IPS DF 4.7 (cell line): ENCODE results near the gene IFNLR1.

Experiments used
- DNase-seq: peaks from one replicate; pipeline ENCODE4 v3.0.0-alpha.2; 2013; ENCODE audit warnings: low spot score; ENCODE audit errors: extremely low read depth

IFNLR1 gene

DNA sequence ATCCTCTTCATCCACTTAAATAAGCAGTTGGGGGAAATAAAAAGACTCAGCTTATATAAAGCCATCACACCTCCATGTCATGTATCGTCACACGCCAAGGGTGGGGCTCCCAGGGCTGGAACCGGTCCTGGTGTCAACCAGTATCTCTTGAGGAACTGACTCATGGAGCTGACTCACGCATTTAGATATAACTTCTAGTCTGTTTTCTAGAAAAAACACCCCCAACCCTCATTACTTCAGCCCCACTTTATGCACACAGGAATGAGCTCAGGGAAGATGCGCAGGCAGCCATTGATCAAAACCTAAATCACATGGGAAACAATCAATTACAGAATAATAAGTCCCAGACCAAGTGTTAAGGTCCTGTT lies 37.2 kb downstream of the IFNLR1 start:
- DNase-seq: no peak

DNA sequence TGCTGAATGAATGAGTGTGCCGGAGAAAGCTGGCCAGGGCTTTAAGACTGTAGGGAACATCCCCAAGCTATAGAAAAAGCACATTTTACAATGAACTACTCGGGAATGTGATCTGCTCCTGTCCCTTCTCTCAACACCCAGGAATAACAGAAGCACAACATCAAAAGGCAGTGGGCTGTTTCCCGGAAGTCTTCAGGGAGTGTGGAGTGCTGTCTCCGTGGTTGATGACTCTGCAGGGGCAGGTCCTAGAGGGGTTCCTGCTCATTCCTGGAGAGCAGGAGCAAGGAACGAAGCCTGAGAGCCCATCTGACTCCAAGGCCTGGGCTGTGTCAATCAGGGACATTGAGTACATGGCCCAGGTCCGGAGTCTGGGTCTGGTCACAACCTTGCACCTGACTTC lies 39.3 kb downstream of the IFNLR1 start:
- DNase-seq: no peak

DNA sequence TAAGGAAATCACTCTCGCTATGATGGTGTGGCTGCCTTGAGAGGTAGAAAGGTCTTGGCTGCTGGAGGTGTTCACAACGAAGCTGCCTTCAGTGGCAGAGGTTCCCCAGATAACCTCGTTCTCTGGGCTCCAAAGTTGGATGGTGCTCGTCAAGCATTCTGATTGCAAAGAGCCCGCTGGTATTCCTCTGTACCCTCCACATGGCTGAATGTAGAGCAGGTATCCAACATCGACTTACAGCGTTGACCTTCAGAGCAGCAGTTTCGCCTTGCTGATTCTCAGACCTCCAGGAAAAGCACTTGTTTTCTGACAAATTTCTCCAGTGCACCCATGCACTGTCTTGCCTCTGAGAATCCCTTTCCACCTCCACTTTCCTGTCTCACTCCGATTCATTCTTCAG lies 39.9 kb downstream of the IFNLR1 start:
- no peak for DNase-seq

- no peak for DNase-seq
Observed at GRCh38 chr1:24142546-24143534, 44.2 kb downstream of the IFNLR1 start, which contains the start of gene IL22RA1. IL22RA1 (minus strand) TSS chr1:24143140; CDS start chr1:24143082, 58 bp downstream.

DNA sequence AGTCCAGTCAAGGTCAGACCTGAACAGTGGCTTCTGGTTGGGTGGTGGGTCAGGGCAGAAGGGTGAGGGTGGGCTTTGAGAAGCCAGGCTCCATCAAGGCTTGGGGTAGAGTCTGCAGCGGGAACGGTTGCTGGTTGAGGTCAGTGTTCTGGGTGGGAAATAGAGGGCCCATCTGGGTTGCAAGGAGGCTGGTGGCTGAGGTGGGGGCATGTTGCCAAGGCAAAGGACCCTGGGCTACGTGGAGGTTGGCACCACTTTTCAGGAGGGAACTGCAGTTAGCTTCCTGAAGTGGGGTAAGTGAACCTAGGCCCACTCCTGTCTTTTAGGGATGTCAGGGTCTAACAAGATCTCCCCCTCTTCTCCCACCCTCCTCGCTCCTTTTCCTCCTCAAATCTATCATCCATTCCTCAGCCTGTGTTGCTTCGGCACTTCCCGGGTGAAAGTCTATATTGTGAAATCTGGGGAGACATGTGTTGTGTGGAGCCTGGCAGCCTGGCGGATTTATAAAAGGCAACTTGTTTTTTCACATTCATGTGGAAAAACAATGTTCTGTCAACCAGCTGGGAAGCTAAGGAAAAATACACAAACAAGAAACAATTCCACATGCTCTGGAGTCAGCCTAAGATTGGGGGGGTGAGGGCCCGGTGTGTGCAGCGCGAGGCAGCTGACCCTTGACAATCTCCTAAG lies 45.6 kb downstream of the IFNLR1 start:
- DNase-seq: no peak

GRCh38 chr1:24140741-24141181 lies 46.3 kb downstream of the IFNLR1 start:
- no peak for DNase-seq

DNA sequence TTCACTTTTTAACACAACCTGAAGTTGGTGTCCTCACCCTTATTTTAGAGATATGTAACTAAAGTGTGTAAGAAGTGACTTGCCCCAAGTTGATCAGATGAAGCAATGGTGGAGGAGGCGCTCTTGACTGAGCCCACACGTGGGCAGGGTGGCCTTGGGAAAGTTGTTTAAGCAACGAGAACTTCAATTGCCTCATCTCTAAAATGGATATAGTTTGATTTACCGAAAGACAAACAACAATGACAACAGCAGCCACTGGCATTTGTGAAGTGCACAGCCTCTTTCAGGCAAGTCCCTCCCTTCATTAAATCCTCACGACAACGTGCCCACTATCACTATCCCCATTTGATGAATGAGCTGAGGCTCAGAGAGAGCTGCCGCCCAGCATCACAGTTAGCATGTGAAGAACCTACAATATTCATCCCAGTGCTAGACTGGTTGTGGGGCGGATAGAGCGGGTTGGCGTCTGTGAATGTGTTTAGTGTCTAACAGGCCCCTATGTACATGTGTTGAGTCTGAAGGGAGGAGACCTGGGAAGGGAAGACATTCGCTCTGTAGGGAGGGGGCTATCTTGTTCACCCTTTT lies 47.2 kb downstream of the IFNLR1 start:
- no peak for DNase-seq

- DNase-seq: no peak
Observed at GRCh38 chr1:24139222-24139489, 47.9 kb downstream of the IFNLR1 start.

- DNase-seq: no peak
Observed at GRCh38 chr1:24138476-24139221, 48.4 kb downstream of the IFNLR1 start.

GRCh38 chr1:24136956-24137539 lies 50.0 kb downstream of the IFNLR1 start:
- no peak for DNase-seq

DNA sequence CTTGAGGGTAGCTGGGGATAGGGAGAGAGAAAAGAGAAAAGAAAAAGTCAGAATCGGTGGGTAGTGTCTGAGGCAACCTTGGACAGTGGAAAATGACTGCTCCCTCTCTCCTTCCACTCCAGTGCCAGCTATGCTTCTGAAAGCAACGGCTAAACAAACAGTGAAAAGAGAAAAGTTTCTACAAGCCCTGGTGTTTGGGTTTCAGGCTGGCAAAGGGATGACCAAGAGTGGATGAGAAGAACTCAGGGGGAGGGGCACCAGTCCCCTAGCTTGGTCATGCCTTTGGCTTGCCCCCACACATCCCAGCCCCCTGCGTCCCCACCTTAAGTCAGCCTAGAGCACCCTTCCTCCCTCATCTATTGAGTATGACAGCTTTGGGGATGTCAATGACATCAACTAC lies 52.7 kb downstream of the IFNLR1 start:
- no peak for DNase-seq

- no peak for DNase-seq
Observed at GRCh38 chr1:24133819-24134218, 53.3 kb downstream of the IFNLR1 start.

- DNase-seq: no peak
Observed at GRCh38 chr1:24130385-24130784, 56.7 kb downstream of the IFNLR1 start.

DNA sequence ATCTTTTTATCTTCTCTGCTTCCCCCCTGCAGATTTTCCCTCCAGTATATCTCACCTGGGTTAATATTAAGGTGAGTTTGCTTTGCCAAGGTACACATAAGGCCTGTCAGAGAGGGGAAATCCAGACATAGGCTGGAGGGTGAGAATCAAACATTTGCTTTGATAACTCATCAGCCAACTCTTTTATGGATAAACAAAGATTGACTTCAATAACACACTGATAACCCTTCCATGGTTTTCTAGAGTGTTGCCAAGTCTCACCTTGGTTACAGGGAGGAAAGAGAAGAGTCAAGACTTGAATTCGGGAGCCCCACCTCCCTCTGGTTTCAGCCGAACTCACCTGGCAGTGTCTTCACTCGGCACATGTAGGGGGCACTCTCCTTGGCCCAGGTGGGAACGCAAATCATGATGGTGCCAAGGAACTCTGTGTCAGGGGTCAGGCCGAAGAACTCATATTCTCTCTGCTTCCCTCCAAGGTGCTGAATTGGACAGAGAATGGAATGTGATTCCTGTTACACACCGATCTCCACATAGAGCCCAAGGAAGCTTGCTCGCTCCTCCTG lies 59.2 kb downstream of the IFNLR1 start:
- DNase-seq: no peak

- no peak for DNase-seq
Observed at GRCh38 chr1:24127134-24127800, 59.8 kb downstream of the IFNLR1 start.

DNA sequence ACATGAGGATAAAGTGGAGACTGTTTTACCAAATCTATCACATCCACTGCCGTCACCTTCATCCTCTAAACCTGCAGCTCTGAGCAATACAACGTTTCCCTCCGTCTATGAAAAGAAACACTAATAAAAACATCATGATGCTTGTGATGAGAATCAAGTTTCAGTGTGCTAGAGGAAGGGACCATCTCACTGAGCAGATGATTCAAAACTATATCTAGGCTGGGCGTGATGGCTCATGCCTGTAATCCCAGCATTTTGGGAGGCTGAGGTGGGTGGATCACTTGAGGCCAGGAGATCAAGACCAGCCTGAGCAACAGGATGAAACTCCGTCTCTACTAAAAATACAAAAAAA lies 60.4 kb downstream of the IFNLR1 start:
- no peak for DNase-seq

DNA sequence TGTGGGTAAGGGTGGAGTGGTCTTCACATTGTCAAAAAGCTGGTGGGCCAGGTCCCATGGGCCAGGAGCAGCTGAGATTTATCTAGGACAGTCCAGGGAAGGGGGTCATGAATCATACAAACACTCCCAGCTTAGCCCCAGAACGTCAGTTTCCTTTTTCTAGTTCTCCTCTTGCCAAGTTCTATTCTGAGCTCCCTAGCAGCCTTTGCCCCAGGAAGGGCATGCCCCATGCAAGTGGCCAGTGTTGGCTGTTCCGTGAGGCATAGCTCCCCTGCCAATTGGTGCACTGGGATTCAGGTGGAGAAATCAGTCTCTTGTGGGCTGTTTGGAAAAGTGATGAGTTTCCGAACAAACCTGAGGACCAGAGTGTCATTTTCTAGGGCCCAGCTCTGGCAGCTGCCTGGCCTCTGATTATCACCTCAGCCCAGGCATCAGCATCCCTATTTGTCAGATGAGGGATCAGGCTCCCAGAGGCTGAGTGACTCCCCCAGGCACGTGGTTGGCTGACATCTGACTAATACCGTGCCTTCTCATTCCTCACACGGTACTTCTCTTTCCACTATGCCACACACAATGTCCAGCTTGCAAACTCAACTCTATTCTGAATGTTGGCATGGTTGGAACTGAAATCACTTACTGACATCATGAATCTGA lies 60.9 kb downstream of the IFNLR1 start:
- no peak for DNase-seq

GRCh38 chr1:24125456-24125855 lies 61.6 kb downstream of the IFNLR1 start:
- DNase-seq: no peak

DNA sequence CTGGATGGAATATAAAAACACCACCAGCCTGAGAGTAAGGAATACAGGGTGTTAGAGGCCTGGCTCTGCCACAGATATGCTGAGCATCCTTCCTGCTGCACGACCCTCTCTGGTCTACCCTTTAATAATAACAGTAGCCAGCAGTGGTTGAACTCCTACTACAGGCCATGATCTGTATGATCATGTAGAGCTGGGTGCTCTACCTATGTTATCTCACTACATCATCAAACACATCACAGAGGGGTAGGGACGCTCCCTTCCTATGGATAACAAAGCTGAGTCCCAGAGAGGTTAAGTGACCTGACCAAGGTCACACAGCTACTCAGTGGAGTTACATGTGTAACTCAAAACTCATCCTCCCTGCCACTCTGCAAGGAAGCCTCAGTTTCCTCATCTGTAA lies 62.1 kb downstream of the IFNLR1 start:
- no peak for DNase-seq

DNA sequence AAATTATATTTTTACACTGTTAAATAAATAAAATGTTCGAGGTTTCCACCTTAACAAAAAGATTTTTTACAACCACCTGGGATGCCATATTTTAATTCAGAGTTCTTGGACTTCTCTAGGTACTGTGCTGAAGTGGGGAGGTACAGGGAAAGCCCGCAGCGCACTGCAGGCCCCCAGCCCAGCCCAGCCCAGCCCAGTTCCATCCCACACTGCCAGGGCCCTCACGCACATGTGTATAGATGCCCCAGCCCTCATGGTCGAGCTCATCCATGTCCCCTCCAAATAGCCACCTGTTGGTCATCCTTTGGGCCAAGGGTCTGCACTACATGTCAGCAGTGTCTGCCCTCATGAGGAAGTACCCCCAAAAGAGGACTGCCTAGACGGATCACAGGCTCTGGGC lies 63.5 kb downstream of the IFNLR1 start:
- DNase-seq: no peak
